CD4-positive, CD25-positive, alpha-beta regulatory T cell (primary cell): ENCODE data around the gene ZBTB5. TPM values are rescaled to one million over a fixed set of nuclear protein-coding genes. Genes with fewer than 3 reads are reported as not detected.

ENCODE experiments used
- ATAC-seq, 2 donors: fragments of 150-1000 bp; cut with Tn5 transposase; one replicate each; pipeline ENCODE4 v1.10.0; 2021; ENCODE audit warnings: low read depth in 2 of 2, moderate number of reproducible peaks in 2 of 2, moderate library complexity in 1 of 2
- DNase-seq, 3 donors: peaks; one replicate each; pipeline versions ENCODE4 v3.0.0 to v3.0.0-alpha.2; 2012 to 2022; ENCODE audit warnings: mixed read lengths in 1 of 3
- H3K27ac ChIP-seq: one replicate; pipeline ENCODE4 v1.7.0; 2013; ENCODE audit warnings: mild to moderate bottlenecking, low read length; ENCODE audit not compliant: insufficient read depth, poor library complexity, severe bottlenecking
- H3K27me3 ChIP-seq: one replicate; pipeline ENCODE4 v1.7.0; 2013; ENCODE audit warnings: low read length; ENCODE audit not compliant: control insufficient read depth, insufficient read depth
- H3K36me3 ChIP-seq: one replicate; pipeline ENCODE4 v1.7.0; 2013; ENCODE audit warnings: mild to moderate bottlenecking, low read length, moderate library complexity; ENCODE audit not compliant: control insufficient read depth, insufficient read depth
- H3K4me1 ChIP-seq: 2 replicates; pipeline ENCODE4 v1.7.0; 2013; ENCODE audit warnings: mild to moderate bottlenecking, low read length; ENCODE audit not compliant: insufficient read depth, control insufficient read depth, poor library complexity, severe bottlenecking
- H3K4me3 ChIP-seq: one replicate; pipeline ENCODE4 v1.7.0; 2013; ENCODE audit warnings: low read depth, mild to moderate bottlenecking, low read length, moderate library complexity
- H3K9me3 ChIP-seq, 2 experiments: 1 replicate in 1 of 2; 2 replicates in 1 of 2; pipeline ENCODE4 v1.7.0; 2013; ENCODE audit warnings: low read length in 2 of 2, mild to moderate bottlenecking in 1 of 2, moderate library complexity in 1 of 2; ENCODE audit not compliant: control insufficient read depth in 2 of 2
- H3K27ac Mint-ChIP-seq, 3 donors: one replicate each; pipeline ENCODE4 v1.8.0; 2020 to 2022; ENCODE audit warnings: mild to moderate bottlenecking in 3 of 3, mixed read lengths in 3 of 3, moderate library complexity in 2 of 3
- H3K27me3 Mint-ChIP-seq: one replicate; pipeline ENCODE4 v1.8.0; 2022; ENCODE audit warnings: mild to moderate bottlenecking, mixed read lengths
- H3K36me3 Mint-ChIP-seq: one replicate; pipeline ENCODE4 v1.8.0; 2020; ENCODE audit warnings: mixed read lengths
- H3K4me1 Mint-ChIP-seq, 4 donors: one replicate each; pipeline ENCODE4 v1.8.0; 2020 to 2022; ENCODE audit warnings: mixed read lengths in 4 of 4, mild to moderate bottlenecking in 1 of 4
- H3K4me3 Mint-ChIP-seq, 4 donors: one replicate each; pipeline ENCODE4 v1.8.0; 2020 to 2022; ENCODE audit warnings: mild to moderate bottlenecking in 4 of 4, mixed read lengths in 4 of 4, moderate library complexity in 3 of 4
- H3K9me3 Mint-ChIP-seq, 7 donors: one replicate each; pipeline ENCODE4 v1.8.0; 2020 to 2022; ENCODE audit warnings: mixed read lengths in 7 of 7, mild to moderate bottlenecking in 3 of 7, moderate library complexity in 2 of 7
- polyA plus RNA-seq, 4 donors: library from polyadenylated mRNA; unstranded; fragments of 300-500 nt; fragmentation: Illumina TruSeq; gene quantifications; one replicate each; pipeline ENCODE4 v1.2.3, GENCODE V29; 2021
- total RNA-seq: library from RNA; stranded (reverse); gene quantifications from one replicate; pipeline ENCODE4 v1.2.3, GENCODE V29; 2022

Gene ZBTB5
- total and polyA plus RNA-seq, 5 donors from 2014 or later = 0.22 to 13.5 (median 1.5) TPM

GRCh38 chr9:37413311-37413710, 51.9 kb downstream of the ZBTB5 start:
- no peaks in the 10 kb centered on the region for H3K36me3 ChIP-seq
- Mint-ChIP-seq H3K27ac (peak overlapping the region in 1 of 3 donors; percentile 20), H3K9me3 (no peaks in the 10 kb centered on the region), H3K36me3 (no peaks in the 10 kb centered on the region), H3K27me3 (peaks cover 33% of the 10 kb centered on the region), H3K4me3 (no peak overlapping the region), H3K4me1 (peaks cover 11 to 30% (median 21%) of the 10 kb centered on the region in 4 donors)
- no peaks in the 10 kb centered on the region for H3K9me3 ChIP-seq
- DNase-seq = no peak
- H3K4me1 ChIP-seq = peaks cover 19% of the 10 kb centered on the region
- H3K27ac ChIP-seq = no peak overlapping the region
- H3K27me3 ChIP-seq = no peaks in the 10 kb centered on the region
- no peak for ATAC-seq
- no peak overlapping the region for H3K4me3 ChIP-seq

DNA sequence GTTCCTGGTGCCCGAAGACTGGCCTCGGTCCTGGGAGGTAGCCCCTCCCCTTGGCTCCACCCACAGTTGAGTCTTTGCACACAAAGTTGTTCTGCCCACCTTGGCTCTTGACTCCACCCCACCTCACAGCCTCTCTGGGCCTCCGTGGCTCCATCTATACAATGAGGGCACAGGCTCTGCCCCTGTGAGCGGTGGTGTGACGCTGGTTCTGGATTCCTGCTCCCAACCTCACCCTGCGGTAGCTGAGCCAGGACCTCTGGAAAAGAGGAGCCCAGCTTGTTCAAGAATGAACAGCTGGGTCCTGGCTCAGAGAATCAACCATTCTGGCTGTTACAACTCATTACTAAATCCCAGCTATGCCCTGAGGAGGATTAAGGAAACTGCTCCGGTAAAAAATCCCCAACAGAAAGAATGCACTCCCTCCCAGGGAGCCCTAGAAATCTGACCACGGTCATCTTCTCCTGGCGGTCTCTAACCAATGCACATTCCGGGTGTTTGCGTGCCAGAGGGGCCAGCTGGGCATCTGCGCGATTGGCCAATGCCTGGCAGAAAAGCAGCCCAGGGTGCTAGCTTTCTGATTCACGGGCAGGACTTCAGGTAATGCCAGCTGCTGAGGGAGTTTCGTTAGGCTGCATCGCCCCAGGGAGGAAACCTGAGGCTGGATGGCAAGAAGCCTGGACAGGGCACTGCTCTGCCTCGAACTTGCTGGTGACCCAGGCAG, 52.7 kb downstream of the ZBTB5 start:
- no peak overlapping the region for H3K27ac Mint-ChIP-seq

DNA sequence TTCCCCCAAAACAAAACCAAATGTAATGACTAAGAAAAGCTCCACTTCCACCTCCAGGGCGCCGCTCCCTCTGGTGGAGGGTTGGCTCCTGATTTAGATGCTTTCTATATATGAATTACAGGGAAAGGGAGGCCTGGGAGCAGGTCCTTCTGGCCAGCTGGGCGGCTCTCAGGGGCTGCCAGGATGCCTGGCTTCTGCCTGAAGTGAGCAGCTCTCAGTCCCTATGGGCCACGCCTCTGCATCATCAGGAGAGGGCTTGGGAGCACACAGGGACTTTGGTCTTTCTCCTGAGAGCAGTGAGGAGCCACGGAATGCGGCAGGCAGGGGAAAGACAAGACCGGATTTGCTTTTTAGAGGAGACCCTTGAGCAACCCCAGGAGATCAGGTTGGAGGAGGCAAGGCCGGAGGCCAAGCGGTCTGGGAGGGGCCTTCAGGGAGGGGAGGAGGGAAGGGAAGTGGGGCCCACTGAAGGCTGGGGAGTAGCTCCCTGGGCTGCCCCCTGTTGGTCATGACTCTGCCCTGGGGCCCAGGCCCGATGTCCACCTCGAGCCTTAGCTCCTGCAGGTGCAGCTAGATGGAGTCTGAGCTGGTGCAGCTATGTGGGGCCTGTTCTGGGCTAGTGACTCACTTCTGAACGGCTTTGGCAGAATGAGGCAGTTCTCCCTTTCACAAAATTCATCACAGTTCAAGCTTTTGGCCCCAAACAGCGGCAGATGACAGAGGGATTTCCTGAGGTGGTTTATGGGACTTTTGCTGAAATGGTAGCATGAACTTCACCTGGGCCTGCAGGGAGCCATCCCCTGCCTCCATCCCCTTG, 54.1 kb downstream of the ZBTB5 start:
- Histone ChIP-seq H3K36me3 (no peaks in the 10 kb centered on the region), H3K9me3 (no peaks in the 10 kb centered on the region), H3K27ac (no peak overlapping the region), H3K4me1 (peaks cover 19% of the 10 kb centered on the region), H3K4me3 (no peak overlapping the region), H3K27me3 (no peaks in the 10 kb centered on the region)
- Mint-ChIP-seq H3K27ac (peak overlapping the region in 1 of 3 donors; percentile 20), H3K36me3 (no peaks in the 10 kb centered on the region), H3K9me3 (peaks cover 0 to 1% (median 0%) of the 10 kb centered on the region in 7 donors), H3K4me3 (no peak overlapping the region), H3K27me3 (peaks cover 37% of the 10 kb centered on the region), H3K4me1 (peaks cover 11 to 32% (median 21%) of the 10 kb centered on the region in 4 donors)
- DNase-seq (no peak), ATAC-seq (no peak)

More for the DNA sequence above, 52.7 kb downstream of the ZBTB5 start:
- ATAC-seq = no peak
- Histone ChIP-seq H3K27me3 (no peaks in the 10 kb centered on the region), H3K27ac (no peak overlapping the region), H3K9me3 (no peaks in the 10 kb centered on the region), H3K36me3 (no peaks in the 10 kb centered on the region), H3K4me1 (peaks cover 19% of the 10 kb centered on the region), H3K4me3 (no peak overlapping the region)
- peaks cover 33% of the 10 kb centered on the region for H3K27me3 Mint-ChIP-seq
- H3K4me1 Mint-ChIP-seq = peaks cover 11 to 30% (median 21%) of the 10 kb centered on the region in 4 donors
- H3K9me3 Mint-ChIP-seq = no peaks in the 10 kb centered on the region
- H3K36me3 Mint-ChIP-seq = no peaks in the 10 kb centered on the region
- DNase-seq = no peak
- no peak overlapping the region for H3K4me3 Mint-ChIP-seq

- H3K4me1 ChIP-seq = peaks cover 18% of the 10 kb centered on the region
- no peak for ATAC-seq
Observed at GRCh38 chr9:37410354-37410861, 54.8 kb downstream of the ZBTB5 start.

DNA sequence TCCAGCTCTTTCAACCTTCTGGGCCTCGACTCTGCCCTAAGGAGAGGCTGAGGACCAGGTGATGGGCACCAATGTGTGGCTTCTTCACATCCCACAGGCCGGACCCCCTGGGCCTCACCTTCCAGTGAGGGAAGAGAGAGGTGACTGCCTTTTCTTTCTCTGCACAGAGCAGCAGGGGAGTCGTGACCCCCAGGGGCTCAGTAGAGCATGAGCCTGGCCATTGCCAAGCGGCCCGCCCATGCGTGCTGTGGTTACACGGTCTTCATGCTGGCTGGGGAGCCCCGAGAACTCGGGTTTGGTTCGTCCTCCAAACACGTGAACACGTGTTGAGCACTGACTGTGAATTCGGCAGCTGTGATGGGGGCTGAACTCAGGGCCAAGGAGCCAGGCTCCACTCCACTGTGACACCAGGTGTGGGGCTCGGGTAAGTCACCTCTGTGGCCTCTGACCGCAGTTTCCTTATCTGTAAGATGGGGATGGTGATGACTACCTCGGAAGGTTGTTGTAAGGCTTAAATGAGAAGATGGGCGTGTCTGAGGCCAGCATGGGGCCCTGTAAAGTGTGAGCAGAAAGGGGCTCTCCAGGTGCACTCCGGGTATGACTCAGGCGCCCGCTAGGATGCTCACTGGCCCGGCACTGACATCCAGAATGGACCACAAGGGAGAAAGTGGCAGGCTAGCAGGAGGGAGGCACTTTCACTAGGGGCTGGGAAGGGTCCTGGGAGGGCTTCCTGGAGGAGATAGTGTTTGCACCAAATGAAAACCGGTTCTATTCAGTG, 56.1 kb downstream of the ZBTB5 start:
- H3K9me3 Mint-ChIP-seq = peaks cover 0 to 1% (median 0%) of the 10 kb centered on the region in 7 donors
- H3K4me1 Mint-ChIP-seq = peaks cover 4 to 26% (median 13%) of the 10 kb centered on the region in 4 donors
- peaks cover 14% of the 10 kb centered on the region for H3K4me1 ChIP-seq
- ATAC-seq (peak; percentile 89 to 90), DNase-seq (peak; percentile 59 to 82 (median 74))
- no peaks in the 10 kb centered on the region for H3K36me3 ChIP-seq
- no peaks in the 10 kb centered on the region for H3K27me3 ChIP-seq
- H3K9me3 ChIP-seq = no peaks in the 10 kb centered on the region
- H3K4me3 Mint-ChIP-seq = peak overlapping the region; percentile 0 to 64 (median 30)
- peaks cover 26% of the 10 kb centered on the region for H3K27me3 Mint-ChIP-seq
- peaks cover 3% of the 10 kb centered on the region for H3K36me3 Mint-ChIP-seq
- H3K27ac ChIP-seq = peak overlapping the region; percentile 63
- H3K27ac Mint-ChIP-seq = peak overlapping the region; percentile 39 to 78 (median 71)
- no peak overlapping the region for H3K4me3 ChIP-seq

More at GRCh38 chr9:37410354-37410861, 54.8 kb downstream of the ZBTB5 start:
- Histone ChIP-seq H3K4me3 (no peak overlapping the region), H3K36me3 (no peaks in the 10 kb centered on the region), H3K27me3 (no peaks in the 10 kb centered on the region), H3K27ac (no peak overlapping the region), H3K9me3 (no peaks in the 10 kb centered on the region)
- H3K27ac Mint-ChIP-seq = no peak overlapping the region
- no peak overlapping the region for H3K4me3 Mint-ChIP-seq
- no peak for DNase-seq
- H3K36me3 Mint-ChIP-seq = peaks cover under 1% of the 10 kb centered on the region
- peaks cover 9 to 31% (median 19%) of the 10 kb centered on the region in 4 donors for H3K4me1 Mint-ChIP-seq
- peaks cover 34% of the 10 kb centered on the region for H3K27me3 Mint-ChIP-seq
- H3K9me3 Mint-ChIP-seq = peaks cover 0 to 1% (median 0%) of the 10 kb centered on the region in 7 donors

DNA sequence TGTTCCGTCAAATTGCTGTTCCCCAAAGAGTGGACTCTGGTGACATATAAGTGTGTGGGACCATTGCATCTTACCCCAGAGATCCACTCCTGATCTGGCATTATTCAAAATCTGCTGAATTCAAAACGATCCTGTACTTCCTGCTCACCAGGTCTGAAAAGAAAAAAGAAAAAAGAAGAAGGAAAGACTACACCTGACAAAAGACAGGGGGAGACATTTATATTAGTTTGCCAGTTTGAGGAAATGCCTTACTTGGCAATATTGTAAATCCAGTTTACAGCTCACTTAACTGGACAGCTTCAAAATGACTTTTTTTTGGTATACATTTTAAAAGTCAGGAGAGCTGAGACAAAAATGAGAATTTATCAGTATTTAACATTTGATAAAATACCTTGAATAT, 57.8 kb downstream of the ZBTB5 start:
- H3K27me3 Mint-ChIP-seq = peaks cover 26% of the 10 kb centered on the region
- H3K9me3 Mint-ChIP-seq = peaks cover 0 to 1% (median 0%) of the 10 kb centered on the region in 7 donors
- H3K36me3 Mint-ChIP-seq = peaks cover 3% of the 10 kb centered on the region
- H3K27ac Mint-ChIP-seq = no peak overlapping the region
- no peak for DNase-seq
- Histone ChIP-seq H3K36me3 (no peaks in the 10 kb centered on the region), H3K27me3 (no peaks in the 10 kb centered on the region), H3K9me3 (no peaks in the 10 kb centered on the region), H3K4me3 (no peak overlapping the region), H3K4me1 (peaks cover 14% of the 10 kb centered on the region), H3K27ac (no peak overlapping the region)
- no peak overlapping the region for H3K4me3 Mint-ChIP-seq
- ATAC-seq = no peak
- H3K4me1 Mint-ChIP-seq = peaks cover 8 to 26% (median 13%) of the 10 kb centered on the region in 4 donors
